H9 (cell line): ENCODE data around the gene POU5F1. TPM values are rescaled to one million over a fixed set of nuclear protein-coding genes. Genes with fewer than 3 reads are reported as not detected.

Experiments
- DNase-seq: peaks from one replicate; pipeline ENCODE4 v3.0.0-alpha.2; 2017
- H2AFZ ChIP-seq: one replicate; pipeline ENCODE4 v1.6.1; 2013; ENCODE audit warnings: mild to moderate bottlenecking, low read length, control low read depth, moderate library complexity
- H2AK5ac ChIP-seq: 2 replicates; pipeline ENCODE4 v1.6.1; 2013; ENCODE audit warnings: low read length, control low read depth, mixed read lengths; ENCODE audit not compliant: insufficient read length
- H2BK120ac ChIP-seq: one replicate; pipeline ENCODE4 v1.6.1; 2013; ENCODE audit warnings: low read depth, mild to moderate bottlenecking, low read length, control low read depth, inconsistent platforms; ENCODE audit not compliant: poor library complexity, severe bottlenecking
- H2BK12ac ChIP-seq: 2 replicates; pipeline ENCODE4 v1.6.1; 2013; ENCODE audit warnings: low read length, control low read depth, mixed read lengths, low read depth; ENCODE audit not compliant: insufficient read length
- H2BK15ac ChIP-seq: 2 replicates; pipeline ENCODE4 v1.6.1; 2013; ENCODE audit warnings: low read depth, low read length, control low read depth
- H2BK20ac ChIP-seq: one replicate; pipeline ENCODE4 v1.6.1; 2013; ENCODE audit warnings: low read depth, mild to moderate bottlenecking, low read length, control low read depth, inconsistent platforms; ENCODE audit not compliant: poor library complexity, severe bottlenecking
- H2BK5ac ChIP-seq: 2 replicates; pipeline ENCODE4 v1.6.1; 2013; ENCODE audit warnings: low read length, control low read depth, mixed read lengths; ENCODE audit not compliant: insufficient read length
- H3K14ac ChIP-seq: 2 replicates; pipeline ENCODE4 v1.6.1; 2013; ENCODE audit warnings: low read length, control low read depth; ENCODE audit not compliant: insufficient read depth
- H3K18ac ChIP-seq: 2 replicates; pipeline ENCODE4 v1.6.1; 2013; ENCODE audit warnings: low read depth, mild to moderate bottlenecking, mixed read lengths, low read length, control low read depth; ENCODE audit not compliant: insufficient read length
- H3K23ac ChIP-seq: 2 replicates; pipeline ENCODE4 v1.6.1; 2013; ENCODE audit warnings: low read length, control low read depth, mixed read lengths, low read depth; ENCODE audit not compliant: insufficient read length
- H3K23me2 ChIP-seq: 2 replicates; pipeline ENCODE4 v1.6.1; 2013; ENCODE audit warnings: low read depth, mild to moderate bottlenecking, mixed read lengths, low read length, control low read depth; ENCODE audit not compliant: insufficient read length, poor library complexity, severe bottlenecking
- H3K27ac ChIP-seq: 2 replicates; pipeline ENCODE4 v1.5.1; 2013; ENCODE audit warnings: low read length, control low read depth, mixed read lengths, low read depth; ENCODE audit not compliant: insufficient read length
- H3K27me3 ChIP-seq: 2 replicates; pipeline ENCODE4 v1.6.1; 2013; ENCODE audit warnings: low read length, control low read depth, inconsistent platforms; ENCODE audit not compliant: insufficient read depth
- H3K4ac ChIP-seq: 2 replicates; pipeline ENCODE4 v1.6.1; 2013; ENCODE audit warnings: low read depth, mild to moderate bottlenecking, control low read depth, inconsistent platforms, low read length, moderate library complexity
- H3K4me1 ChIP-seq: 2 replicates; pipeline ENCODE4 v1.6.1; 2013; ENCODE audit warnings: low read length, control low read depth, inconsistent platforms; ENCODE audit not compliant: insufficient read depth
- H3K4me2 ChIP-seq: 2 replicates; pipeline ENCODE4 v1.6.1; 2013; ENCODE audit warnings: low read length, control low read depth, mixed read lengths; ENCODE audit not compliant: insufficient read length, insufficient read depth
- H3K56ac ChIP-seq: 2 replicates; pipeline ENCODE4 v1.6.1; 2013; ENCODE audit warnings: low read depth, mild to moderate bottlenecking, mixed read lengths, low read length, control low read depth; ENCODE audit not compliant: insufficient read length
- H3K79me1 ChIP-seq: 2 replicates; pipeline ENCODE4 v1.6.1; 2013; ENCODE audit warnings: low read depth, mild to moderate bottlenecking, moderate library complexity, low read length, control low read depth, inconsistent platforms; ENCODE audit not compliant: insufficient read depth, poor library complexity, severe bottlenecking
- H3K79me2 ChIP-seq: 2 replicates; pipeline ENCODE4 v1.6.1; 2013; ENCODE audit warnings: low read length, control low read depth, inconsistent platforms; ENCODE audit not compliant: insufficient read depth
- H3K9ac ChIP-seq: 2 replicates; pipeline ENCODE4 v1.6.1; 2013; ENCODE audit warnings: low read length, control low read depth, mixed read lengths; ENCODE audit not compliant: insufficient read length; ENCODE audit errors: extremely low read depth
- H3K9me3 ChIP-seq: one replicate; pipeline ENCODE4 v1.6.1; 2013; ENCODE audit warnings: low read depth, low read length, inconsistent platforms; ENCODE audit not compliant: control insufficient read depth
- H3T11ph ChIP-seq: one replicate; pipeline ENCODE4 v1.6.1; 2013; ENCODE audit warnings: mild to moderate bottlenecking, low read length, control low read depth, inconsistent platforms
- H4K20me1 ChIP-seq: one replicate; pipeline ENCODE4 v1.6.1; 2013; ENCODE audit not compliant: control insufficient read depth, insufficient read length, insufficient read depth
- H4K5ac ChIP-seq: 2 replicates; pipeline ENCODE4 v1.6.1; 2013; ENCODE audit warnings: low read depth, mild to moderate bottlenecking, mixed read lengths, low read length, control low read depth; ENCODE audit not compliant: insufficient read length
- H4K8ac ChIP-seq: replicated peaks from 2 replicates; pipeline ENCODE4 v1.6.1; 2013; ENCODE audit warnings: low read length, control low read depth, mixed read lengths, low read depth; ENCODE audit not compliant: insufficient read length
- H4K91ac ChIP-seq: 2 replicates; pipeline ENCODE4 v1.6.1; 2013; ENCODE audit warnings: low read depth, mild to moderate bottlenecking, moderate library complexity, mixed read lengths, low read length, control low read depth; ENCODE audit not compliant: insufficient read length
- H3K27ac Mint-ChIP-seq, 3 experiments: 2 replicates in 2 of 3; 3 replicates in 1 of 3; pipeline ENCODE4 v1.8.0; 2020 to 2021; ENCODE audit warnings: mixed read lengths in 3 of 3, mild to moderate bottlenecking in 1 of 3, moderate library complexity in 1 of 3
- H3K27me3 Mint-ChIP-seq: 2 replicates; pipeline ENCODE4 v1.8.0; 2021; ENCODE audit warnings: low read depth, mild to moderate bottlenecking, moderate library complexity, mixed read lengths
- H3K36me3 Mint-ChIP-seq, 3 experiments: 2 replicates in 2 of 3; 3 replicates in 1 of 3; pipeline ENCODE4 v1.8.0; 2020 to 2021; ENCODE audit warnings: low read depth in 3 of 3, mixed read lengths in 3 of 3; ENCODE audit not compliant: insufficient read depth in 1 of 3
- H3K4me1 Mint-ChIP-seq, 2 experiments: 2 replicates each; pipeline ENCODE4 v1.8.0; 2020; ENCODE audit warnings: mixed read lengths in 2 of 2
- H3K4me3 Mint-ChIP-seq, 2 experiments: 2 replicates in 1 of 2; 3 replicates in 1 of 2; pipeline ENCODE4 v1.8.0; 2020 to 2021; ENCODE audit warnings: mild to moderate bottlenecking in 2 of 2, mixed read lengths in 2 of 2, moderate library complexity in 1 of 2
- H3K9me3 Mint-ChIP-seq, 2 experiments: 2 replicates in 1 of 2; 3 replicates in 1 of 2; pipeline ENCODE4 v1.8.0; 2020; ENCODE audit warnings: mild to moderate bottlenecking in 2 of 2, mixed read lengths in 2 of 2, moderate library complexity in 1 of 2
- CTCF ChIP-seq: fragments of 200-600 bp; sonication (generic); conservative IDR thresholded peaks from 3 replicates; pipeline ENCODE4 v1.8.0; 2021; ENCODE audit warnings: antibody characterized with exemption, mild to moderate bottlenecking
- WGBS: extraction: QIAGEN DNeasy Blood & Tissue Kit; methylation state at CpG from one replicate; pipeline ENCODE4 v1.1.7; 2013; ENCODE audit warnings: missing lambda C conversion rate, low lambda C conversion rate, mixed read lengths; ENCODE audit not compliant: insufficient read length; ENCODE audit errors: extremely low coverage; 5-methylcytosine and 5-hydroxymethylcytosine counted together
- total RNA-seq: library from RNA; stranded (reverse); gene quantifications from 2 replicates; pipeline ENCODE4 v1.2.1, GENCODE V29; 2021

The POU5F1 gene
- total RNA-seq, 1 experiment from 2014 or later, result 2,134 TPM

- no peaks in the 10 kb centered on the region for H3K27me3 ChIP-seq
- Mint-ChIP-seq H3K36me3 (no peaks in the 10 kb centered on the region), H3K9me3 (no peaks in the 10 kb centered on the region; a peak in 1 of 5 replicates), H3K4me3 (no peak overlapping the region), H3K27me3 (peaks cover 13% of the 10 kb centered on the region), H3K4me1 (peaks cover 42 to 50% of the 10 kb centered on the region in 2 experiments), H3K27ac (peak overlapping the region in 1 of 3 experiments; percentile 18; a peak in 1 of 7 replicates)
- H4K20me1 ChIP-seq, result no peaks in the 10 kb centered on the region
- no peak overlapping the region for H2BK12ac ChIP-seq
- no CpG with 5 or more reads among the region's 8 CpGs for WGBS
- H3K23me2 ChIP-seq, result no peaks in the 10 kb centered on the region
- no peak overlapping the region for H4K91ac ChIP-seq
- no peak overlapping the region for H4K8ac ChIP-seq
- no peak overlapping the region for H2AFZ ChIP-seq
- DNase-seq, result peak; percentile 79
- no peak overlapping the region for H2AK5ac ChIP-seq
- TF ChIP-seq CTCF, result peak; percentile 87
- H4K5ac ChIP-seq, result no peak overlapping the region
- H3K27ac ChIP-seq, result no peak overlapping the region
- H3K14ac ChIP-seq, result no peak overlapping the region
- H3K9ac ChIP-seq, result no peak overlapping the region
- H3K23ac ChIP-seq, result no peak overlapping the region
- H3K79me2 ChIP-seq, result no peaks in the 10 kb centered on the region
- H3K4ac ChIP-seq, result no peak overlapping the region
- H3K4me1 ChIP-seq, result no peaks in the 10 kb centered on the region
- H3K56ac ChIP-seq, result no peak overlapping the region
- H3K18ac ChIP-seq, result no peak overlapping the region
- no peak overlapping the region for H3T11ph ChIP-seq
- H2BK20ac ChIP-seq, result no peak overlapping the region
- no peaks in the 10 kb centered on the region for H3K9me3 ChIP-seq
- H2BK15ac ChIP-seq, result no peak overlapping the region
- no peak overlapping the region for H2BK5ac ChIP-seq
- no peak overlapping the region for H3K4me2 ChIP-seq
- H3K79me1 ChIP-seq, result no peaks in the 10 kb centered on the region
- no peak overlapping the region for H2BK120ac ChIP-seq
These were observed 42.3 kb downstream of the POU5F1 start for GRCh38 chr6:31128093-31128676.
